ENCODE data around the gene KHNYN. TPM values are rescaled to one million over a fixed set of nuclear protein-coding genes. Genes with fewer than 3 reads are reported as not detected.

KHNYN gene
- total and polyA plus RNA-seq, 2 experiments from 2014 or later = 2.7 to 28.1 TPM

DNA sequence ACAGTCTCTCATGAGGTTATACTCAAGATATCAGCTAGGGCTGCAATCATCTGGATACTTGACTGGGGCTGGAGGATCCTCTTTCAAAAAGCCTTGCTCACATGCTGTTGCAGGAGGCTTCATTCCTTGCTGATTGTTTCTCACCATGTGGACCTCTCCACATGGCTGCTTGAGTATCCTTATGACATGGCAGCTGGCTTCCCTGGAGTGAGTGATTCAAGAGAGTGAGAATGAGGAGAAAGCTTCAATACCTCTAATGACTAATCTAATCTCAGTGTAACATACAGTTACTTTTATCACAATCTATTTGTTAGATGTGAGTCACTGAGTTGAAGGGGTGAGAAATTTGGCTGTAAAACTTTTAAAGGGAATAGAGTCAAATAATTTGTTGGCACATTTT is 27.2 kb downstream of the KHNYN start:
- H3K4me1 ChIP-seq (ENCODE audit: insufficient read depth) = no peaks in the 10 kb centered on the region
- H3K27ac ChIP-seq (ENCODE audit: low read depth) = no peak overlapping the region
- peaks cover 34% of the 10 kb centered on the region for H3K9me3 Mint-ChIP-seq
- no peaks in the 10 kb centered on the region for H3F3A ChIP-seq (replicated peaks; ENCODE audit: low read depth)
- H3K4me1 Mint-ChIP-seq = no peaks in the 10 kb centered on the region
- H3K36me3 Mint-ChIP-seq (ENCODE audit: low read depth) = peaks cover 32% of the 10 kb centered on the region
- ATAC-seq (no peak), DNase-seq (ENCODE audit: low spot score) (no peak)
- TF ChIP-seq POLR2AphosphoS5 (IDR thresholded peaks at IDR 0.05; ENCODE audit: low read depth) (no peak), ZNF114 (CRISPR knock-in tag; IDR thresholded peaks at IDR 0.05) (no peak)
- no peaks in the 10 kb centered on the region for H4K20me1 ChIP-seq (replicated peaks; ENCODE audit: insufficient read depth)
- no peak overlapping the region for H3K4me3 Mint-ChIP-seq
- no peak overlapping the region for H3K27ac Mint-ChIP-seq
- no peak overlapping the region for H3K4me2 ChIP-seq
- H3K4me3 ChIP-seq = no peak overlapping the region
- H3K79me2 ChIP-seq (replicated peaks; ENCODE audit: insufficient read depth) = no peaks in the 10 kb centered on the region
- H2AFZ ChIP-seq = no peak overlapping the region
- peaks cover 14% of the 10 kb centered on the region for H3K36me3 ChIP-seq (ENCODE audit: insufficient read depth)
- H3K27me3 Mint-ChIP-seq (ENCODE audit: insufficient read depth, low read depth, poor library complexity) = no peaks in the 10 kb centered on the region
- no peaks in the 10 kb centered on the region for H3K27me3 ChIP-seq (ENCODE audit: insufficient read depth)
- H3K9me2 ChIP-seq (ENCODE audit: insufficient read depth) = peaks cover 5% of the 10 kb centered on the region; the same call in 1 of the 2 replicates

DNA sequence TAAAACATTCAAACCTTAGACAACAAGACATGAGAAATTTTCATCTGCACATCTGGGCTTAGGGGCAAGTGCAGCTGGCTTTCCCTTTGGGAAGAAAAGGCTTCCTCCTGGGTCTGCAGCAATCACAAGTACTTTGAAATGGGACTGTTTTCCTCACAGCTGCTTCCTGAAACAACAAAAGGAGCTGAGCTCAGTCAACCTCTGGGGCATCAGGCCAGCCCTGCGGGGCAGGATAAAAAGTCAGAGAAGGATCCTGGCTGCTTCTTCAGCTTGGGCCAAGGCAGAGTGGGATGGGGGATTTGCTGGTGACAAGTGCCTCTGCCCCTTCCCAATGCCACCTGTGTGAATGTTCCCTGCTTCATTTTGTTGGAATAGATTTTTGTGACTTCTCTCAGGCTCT is 29.0 kb downstream of the KHNYN start:
- Mint-ChIP-seq H3K27ac (no peak overlapping the region), H3K4me1 (peaks cover 1% of the 10 kb centered on the region; the same call in 1 of the 3 replicates), H3K9me3 (peaks cover 16% of the 10 kb centered on the region), H3K36me3 (ENCODE audit: low read depth) (peaks cover 15% of the 10 kb centered on the region), H3K4me3 (no peak overlapping the region), H3K27me3 (ENCODE audit: insufficient read depth, low read depth, poor library complexity) (no peaks in the 10 kb centered on the region)
- H2AFZ ChIP-seq = no peak overlapping the region
- no peaks in the 10 kb centered on the region for H3K4me1 ChIP-seq (ENCODE audit: insufficient read depth)
- no peaks in the 10 kb centered on the region for H3F3A ChIP-seq (replicated peaks; ENCODE audit: low read depth)
- no peak overlapping the region for H3K4me3 ChIP-seq
- ATAC-seq = no peak
- H3K27me3 ChIP-seq (ENCODE audit: insufficient read depth) = no peaks in the 10 kb centered on the region
- peaks cover 5% of the 10 kb centered on the region; the same call in 1 of the 2 replicates for H3K9me2 ChIP-seq (ENCODE audit: insufficient read depth)
- no peak overlapping the region for H3K4me2 ChIP-seq
- H3K36me3 ChIP-seq (ENCODE audit: insufficient read depth) = peaks cover 14% of the 10 kb centered on the region
- TF ChIP-seq ZNF114 (CRISPR knock-in tag; IDR thresholded peaks at IDR 0.05) (no peak), NANOG (IDR thresholded peaks at IDR 0.05; ENCODE audit: borderline replicate concordance) (no peak), ZNF331 (CRISPR knock-in tag; IDR thresholded peaks at IDR 0.05; ENCODE audit: low read depth) (no peak), EZH2 (IDR thresholded peaks at IDR 0.05; ENCODE audit: low read depth, unreplicated experiment) (no peak), JUNB (IDR thresholded peaks at IDR 0.05; ENCODE audit: unreplicated experiment) (no peak)
- TF ChIP-seq, protein P1, sequence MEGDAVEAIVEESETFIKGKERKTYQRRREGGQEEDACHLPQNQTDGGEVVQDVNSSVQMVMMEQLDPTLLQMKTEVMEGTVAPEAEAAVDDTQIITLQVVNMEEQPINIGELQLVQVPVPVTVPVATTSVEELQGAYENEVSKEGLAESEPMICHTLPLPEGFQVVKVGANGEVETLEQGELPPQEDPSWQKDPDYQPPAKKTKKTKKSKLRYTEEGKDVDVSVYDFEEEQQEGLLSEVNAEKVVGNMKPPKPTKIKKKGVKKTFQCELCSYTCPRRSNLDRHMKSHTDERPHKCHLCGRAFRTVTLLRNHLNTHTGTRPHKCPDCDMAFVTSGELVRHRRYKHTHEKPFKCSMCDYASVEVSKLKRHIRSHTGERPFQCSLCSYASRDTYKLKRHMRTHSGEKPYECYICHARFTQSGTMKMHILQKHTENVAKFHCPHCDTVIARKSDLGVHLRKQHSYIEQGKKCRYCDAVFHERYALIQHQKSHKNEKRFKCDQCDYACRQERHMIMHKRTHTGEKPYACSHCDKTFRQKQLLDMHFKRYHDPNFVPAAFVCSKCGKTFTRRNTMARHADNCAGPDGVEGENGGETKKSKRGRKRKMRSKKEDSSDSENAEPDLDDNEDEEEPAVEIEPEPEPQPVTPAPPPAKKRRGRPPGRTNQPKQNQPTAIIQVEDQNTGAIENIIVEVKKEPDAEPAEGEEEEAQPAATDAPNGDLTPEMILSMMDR (conservative IDR thresholded peaks at IDR 0.05; ENCODE audit: low read depth in 2 of 2) = no peak
- no peaks in the 10 kb centered on the region for H3K79me2 ChIP-seq (replicated peaks; ENCODE audit: insufficient read depth)
- DNase-seq (ENCODE audit: low spot score) = no peak
- no peak overlapping the region for H3K27ac ChIP-seq (ENCODE audit: low read depth)
- no peaks in the 10 kb centered on the region for H4K20me1 ChIP-seq (replicated peaks; ENCODE audit: insufficient read depth)

DNA sequence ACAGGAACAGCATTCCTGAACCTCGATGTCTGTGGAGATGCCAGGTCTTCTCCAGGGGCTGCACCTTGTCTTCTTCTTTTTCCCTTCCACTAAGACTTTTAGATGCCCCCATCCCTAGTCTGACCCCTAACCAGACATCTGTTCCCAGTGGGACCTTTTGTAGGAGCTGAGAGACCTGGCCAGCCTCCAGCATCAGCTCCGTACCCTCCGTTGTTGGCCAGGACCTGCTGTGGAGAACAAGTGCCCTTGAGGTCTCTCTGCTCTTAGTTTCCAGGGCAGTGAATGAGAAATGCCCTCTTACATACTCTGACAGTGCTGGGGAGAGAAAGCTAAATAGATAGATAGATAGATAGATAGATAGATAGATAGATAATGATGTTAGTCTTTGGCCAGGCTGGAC is 29.6 kb downstream of the KHNYN start:
- Mint-ChIP-seq H3K9me3 (peaks cover 10% of the 10 kb centered on the region), H3K4me3 (no peak overlapping the region), H3K27ac (no peak overlapping the region), H3K27me3 (ENCODE audit: insufficient read depth, low read depth, poor library complexity) (no peaks in the 10 kb centered on the region), H3K4me1 (peaks cover 3% of the 10 kb centered on the region; the same call in 1 of the 3 replicates), H3K36me3 (ENCODE audit: low read depth) (peaks cover 9% of the 10 kb centered on the region)
- Histone ChIP-seq H3F3A (replicated peaks; ENCODE audit: low read depth) (no peaks in the 10 kb centered on the region), H3K4me3 (no peak overlapping the region), H3K27ac (ENCODE audit: low read depth) (no peak overlapping the region), H3K9me2 (ENCODE audit: insufficient read depth) (peaks cover 5% of the 10 kb centered on the region; the same call in 1 of the 2 replicates), H3K4me2 (no peak overlapping the region), H3K27me3 (ENCODE audit: insufficient read depth) (no peaks in the 10 kb centered on the region), H2AFZ (no peak overlapping the region), H4K20me1 (replicated peaks; ENCODE audit: insufficient read depth) (no peaks in the 10 kb centered on the region), H3K4me1 (ENCODE audit: insufficient read depth) (no peaks in the 10 kb centered on the region), H3K36me3 (ENCODE audit: insufficient read depth) (peaks cover 9% of the 10 kb centered on the region), H3K79me2 (replicated peaks; ENCODE audit: insufficient read depth) (no peaks in the 10 kb centered on the region)
- no peak for ATAC-seq
- no peak for TF ChIP-seq POLR2AphosphoS5 (IDR thresholded peaks at IDR 0.05; ENCODE audit: low read depth)
- TF ChIP-seq JUNB (IDR thresholded peaks at IDR 0.05; ENCODE audit: unreplicated experiment) = no peak
- no peak for TF ChIP-seq CREB1 (CRISPR knock-in tag; IDR thresholded peaks at IDR 0.05; ENCODE audit: low read depth)
- no peak for TF ChIP-seq EZH2phosphoT487 (IDR thresholded peaks at IDR 0.05; ENCODE audit: unreplicated experiment)
- no peak for DNase-seq (ENCODE audit: low spot score)
